HEK293 (cell line): ENCODE data around the gene SNCB.

Source experiments
- GLI4 ChIP-seq: fragments of 450-650 bp; formaldehyde crosslinking; IDR thresholded peaks from 2 replicates; pipeline ENCODE4 v1.5.1; 2016; ENCODE audit warnings: missing biosample characterization, missing genetic modification characterization
- GLIS2 ChIP-seq: fragments of 450-650 bp; formaldehyde crosslinking; IDR thresholded peaks from 2 replicates; pipeline ENCODE4 v1.5.1; 2016; ENCODE audit warnings: missing biosample characterization, missing genetic modification characterization
- KLF10 ChIP-seq: fragments of 450-650 bp; IDR thresholded peaks from 2 replicates; pipeline ENCODE4 v1.5.1; 2018; ENCODE audit warnings: missing biosample characterization, mild to moderate bottlenecking, missing genetic modification characterization
- MYNN ChIP-seq: fragments of 450-650 bp; formaldehyde crosslinking; IDR thresholded peaks from 2 replicates; pipeline ENCODE4 v1.5.1; 2016; ENCODE audit warnings: missing biosample characterization, missing genetic modification characterization, borderline replicate concordance
- MZF1 ChIP-seq: fragments of 450-650 bp; formaldehyde crosslinking; IDR thresholded peaks from 2 replicates; pipeline ENCODE4 v1.5.1; 2017; ENCODE audit warnings: missing biosample characterization, missing genetic modification characterization, borderline replicate concordance
- PRDM1 ChIP-seq: fragments of 450-650 bp; formaldehyde crosslinking; IDR thresholded peaks from 2 replicates; pipeline ENCODE4; 2016; ENCODE audit warnings: missing biosample characterization, missing genetic modification characterization
- SP3 ChIP-seq: fragments of 450-650 bp; formaldehyde crosslinking; IDR thresholded peaks from 2 replicates; pipeline ENCODE4 v1.5.1; 2016; ENCODE audit warnings: missing biosample characterization, missing genetic modification characterization
- ZBTB17 ChIP-seq: fragments of 450-650 bp; formaldehyde crosslinking; IDR thresholded peaks from 2 replicates; pipeline ENCODE4 v1.5.1; 2016; ENCODE audit warnings: missing biosample characterization, missing genetic modification characterization
- ZBTB21 ChIP-seq: fragments of 450-650 bp; formaldehyde crosslinking; IDR thresholded peaks from 2 replicates; pipeline ENCODE4 v1.5.1; 2017; ENCODE audit warnings: missing biosample characterization, missing genetic modification characterization
- ZBTB7A ChIP-seq: fragments of 450-650 bp; formaldehyde crosslinking; IDR thresholded peaks from 2 replicates; pipeline ENCODE4 v1.5.1; 2016; ENCODE audit warnings: low read depth, missing biosample characterization, missing genetic modification characterization
- ZFHX2 ChIP-seq: fragments of 450-650 bp; formaldehyde crosslinking; conservative IDR thresholded peaks from 2 replicates; pipeline ENCODE4 v1.5.1; 2016; ENCODE audit warnings: missing biosample characterization, missing genetic modification characterization
- ZNF24 ChIP-seq: fragments of 450-650 bp; formaldehyde crosslinking; IDR thresholded peaks from 2 replicates; pipeline ENCODE4 v1.5.1; 2016; ENCODE audit warnings: missing biosample characterization, missing genetic modification characterization
- ZNF274 ChIP-seq, 2 experiments: fragments of 200-500 bp in 1 of 2; fragments of 450-650 bp in 1 of 2; sonication (Bioruptor generic) in 1 of 2; formaldehyde crosslinking in 1 of 2; IDR thresholded peaks; 2 replicates each; pipeline versions ENCODE4 v1.5.1 to v1.6.1; 2014 to 2016; ENCODE audit warnings: borderline replicate concordance in 1 of 2, inconsistent platforms in 1 of 2, low read length in 1 of 2, missing biosample characterization in 1 of 2, missing genetic modification characterization in 1 of 2
- ZNF324 ChIP-seq: fragments of 450-650 bp; formaldehyde crosslinking; IDR thresholded peaks from 2 replicates; pipeline ENCODE4 v1.5.1; 2016; ENCODE audit warnings: missing biosample characterization, missing genetic modification characterization
- ZNF510 ChIP-seq: fragments of 450-650 bp; formaldehyde crosslinking; IDR thresholded peaks from 2 replicates; pipeline ENCODE4 v1.5.1; 2018; ENCODE audit warnings: mild to moderate bottlenecking, missing genetic modification characterization, missing biosample characterization; ENCODE audit not compliant: insufficient replicate concordance
- ZNF530 ChIP-seq: fragments of 450-650 bp; formaldehyde crosslinking; IDR thresholded peaks from 2 replicates; pipeline ENCODE4 v1.5.1; 2016; ENCODE audit warnings: low read depth, missing biosample characterization, missing genetic modification characterization
- ZNF571 ChIP-seq: fragments of 450-650 bp; formaldehyde crosslinking; IDR thresholded peaks from 2 replicates; pipeline ENCODE4 v1.5.0; 2017; ENCODE audit warnings: missing biosample characterization, missing genetic modification characterization
- ZNF623 ChIP-seq: fragments of 450-650 bp; formaldehyde crosslinking; IDR thresholded peaks from 2 replicates; pipeline ENCODE4 v1.5.1; 2016; ENCODE audit warnings: missing biosample characterization, missing genetic modification characterization
- ZNF658 ChIP-seq: fragments of 450-650 bp; formaldehyde crosslinking; IDR thresholded peaks from 2 replicates; pipeline ENCODE4; 2016; ENCODE audit warnings: missing biosample characterization, missing genetic modification characterization
- ZNF830 ChIP-seq: fragments of 450-650 bp; IDR thresholded peaks from 2 replicates; pipeline ENCODE4 v1.5.0; 2018; ENCODE audit warnings: missing biosample characterization, missing genetic modification characterization, low read depth, mild to moderate bottlenecking, moderate library complexity
- ZNF843 ChIP-seq: fragments of 450-650 bp; formaldehyde crosslinking; IDR thresholded peaks from 2 replicates; pipeline ENCODE4 v1.5.1; 2016; ENCODE audit warnings: missing biosample characterization, missing genetic modification characterization
- TF ChIP-seq, protein P1 (sequence below): fragments of 450-650 bp; formaldehyde crosslinking; IDR thresholded peaks from 2 replicates; pipeline ENCODE4 v1.5.1; 2016; ENCODE audit warnings: missing biosample characterization, missing genetic modification characterization
- TF ChIP-seq, protein P2 (sequence below): fragments of 450-650 bp; formaldehyde crosslinking; IDR thresholded peaks from 2 replicates; pipeline ENCODE4 v1.5.1; 2016; ENCODE audit warnings: missing biosample characterization, missing genetic modification characterization
- TF ChIP-seq, protein P3 (sequence below): fragments of 450-650 bp; formaldehyde crosslinking; IDR thresholded peaks from 2 replicates; pipeline ENCODE4 v1.5.0; 2017; ENCODE audit warnings: missing biosample characterization, missing genetic modification characterization, borderline replicate concordance
- TF ChIP-seq, protein P4 (sequence below): fragments of 450-650 bp; formaldehyde crosslinking; IDR thresholded peaks from 2 replicates; pipeline ENCODE4 v1.5.1; 2017; ENCODE audit warnings: missing biosample characterization, missing genetic modification characterization
- TF ChIP-seq, protein P5 (sequence below): fragments of 450-650 bp; formaldehyde crosslinking; IDR thresholded peaks from 2 replicates; pipeline ENCODE4 v1.5.1; 2017; ENCODE audit warnings: missing biosample characterization, missing genetic modification characterization
- TF ChIP-seq, protein P6 (sequence below): fragments of 450-650 bp; formaldehyde crosslinking; IDR thresholded peaks from 2 replicates; pipeline ENCODE4 v1.5.1; 2017; ENCODE audit warnings: missing biosample characterization, mild to moderate bottlenecking, missing genetic modification characterization, moderate library complexity

The SNCB gene

DNA sequence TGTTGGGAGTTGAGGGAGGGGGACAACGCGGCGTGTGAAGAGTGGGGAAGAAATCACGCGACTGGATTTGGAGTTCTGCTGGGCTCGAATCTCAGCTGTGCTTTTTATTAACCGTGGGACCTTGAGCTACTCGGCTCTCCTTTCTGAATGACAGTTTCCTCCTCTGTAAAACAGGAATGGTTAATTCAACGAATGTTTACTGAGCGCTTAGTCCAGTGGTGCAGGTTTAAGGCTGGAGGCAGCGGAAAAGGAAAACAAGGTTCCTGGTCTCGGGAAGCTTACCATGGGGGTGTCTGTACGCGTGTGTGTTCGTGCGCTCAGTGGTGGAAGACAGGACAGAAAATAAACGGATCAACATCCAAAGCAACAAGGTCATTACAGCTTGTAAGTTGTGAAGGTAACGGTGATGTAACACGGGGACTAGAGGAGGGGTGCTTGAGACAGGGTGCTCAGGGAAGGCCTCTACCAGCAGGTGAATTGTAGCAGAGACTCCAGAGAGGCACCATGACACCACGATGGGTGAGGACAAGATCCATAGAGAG is 418 bp upstream of the SNCB start (continued):
- TF ChIP-seq, protein P1, sequence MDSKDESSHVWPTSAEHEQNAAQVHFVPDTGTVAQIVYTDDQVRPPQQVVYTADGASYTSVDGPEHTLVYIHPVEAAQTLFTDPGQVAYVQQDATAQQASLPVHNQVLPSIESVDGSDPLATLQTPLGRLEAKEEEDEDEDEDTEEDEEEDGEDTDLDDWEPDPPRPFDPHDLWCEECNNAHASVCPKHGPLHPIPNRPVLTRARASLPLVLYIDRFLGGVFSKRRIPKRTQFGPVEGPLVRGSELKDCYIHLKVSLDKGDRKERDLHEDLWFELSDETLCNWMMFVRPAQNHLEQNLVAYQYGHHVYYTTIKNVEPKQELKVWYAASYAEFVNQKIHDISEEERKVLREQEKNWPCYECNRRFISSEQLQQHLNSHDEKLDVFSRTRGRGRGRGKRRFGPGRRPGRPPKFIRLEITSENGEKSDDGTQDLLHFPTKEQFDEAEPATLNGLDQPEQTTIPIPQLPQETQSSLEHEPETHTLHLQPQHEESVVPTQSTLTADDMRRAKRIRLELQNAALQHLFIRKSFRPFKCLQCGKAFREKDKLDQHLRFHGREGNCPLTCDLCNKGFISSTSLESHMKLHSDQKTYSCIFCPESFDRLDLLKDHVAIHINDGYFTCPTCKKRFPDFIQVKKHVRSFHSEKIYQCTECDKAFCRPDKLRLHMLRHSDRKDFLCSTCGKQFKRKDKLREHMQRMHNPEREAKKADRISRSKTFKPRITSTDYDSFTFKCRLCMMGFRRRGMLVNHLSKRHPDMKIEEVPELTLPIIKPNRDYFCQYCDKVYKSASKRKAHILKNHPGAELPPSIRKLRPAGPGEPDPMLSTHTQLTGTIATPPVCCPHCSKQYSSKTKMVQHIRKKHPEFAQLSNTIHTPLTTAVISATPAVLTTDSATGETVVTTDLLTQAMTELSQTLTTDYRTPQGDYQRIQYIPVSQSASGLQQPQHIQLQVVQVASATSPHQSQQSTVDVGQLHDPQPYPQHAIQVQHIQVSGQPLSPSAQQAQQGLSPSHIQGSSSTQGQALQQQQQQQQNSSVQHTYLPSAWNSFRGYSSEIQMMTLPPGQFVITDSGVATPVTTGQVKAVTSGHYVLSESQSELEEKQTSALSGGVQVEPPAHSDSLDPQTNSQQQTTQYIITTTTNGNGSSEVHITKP (tag by site-specific recombination), result peak; percentile 50
- no peak for TF ChIP-seq ZNF571 (tag by site-specific recombination)
- no peak for TF ChIP-seq ZNF830 (tag by site-specific recombination)
- TF ChIP-seq, protein P2, sequence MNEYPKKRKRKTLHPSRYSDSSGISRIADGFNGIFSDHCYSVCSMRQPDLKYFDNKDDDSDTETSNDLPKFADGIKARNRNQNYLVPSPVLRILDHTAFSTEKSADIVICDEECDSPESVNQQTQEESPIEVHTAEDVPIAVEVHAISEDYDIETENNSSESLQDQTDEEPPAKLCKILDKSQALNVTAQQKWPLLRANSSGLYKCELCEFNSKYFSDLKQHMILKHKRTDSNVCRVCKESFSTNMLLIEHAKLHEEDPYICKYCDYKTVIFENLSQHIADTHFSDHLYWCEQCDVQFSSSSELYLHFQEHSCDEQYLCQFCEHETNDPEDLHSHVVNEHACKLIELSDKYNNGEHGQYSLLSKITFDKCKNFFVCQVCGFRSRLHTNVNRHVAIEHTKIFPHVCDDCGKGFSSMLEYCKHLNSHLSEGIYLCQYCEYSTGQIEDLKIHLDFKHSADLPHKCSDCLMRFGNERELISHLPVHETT (tag by site-specific recombination), result no peak
- no peak for TF ChIP-seq MZF1 (tag by site-specific recombination)
- TF ChIP-seq ZNF24 (tag by site-specific recombination), result no peak
- TF ChIP-seq ZBTB21 (tag by site-specific recombination), result no peak
- TF ChIP-seq, protein P3, sequence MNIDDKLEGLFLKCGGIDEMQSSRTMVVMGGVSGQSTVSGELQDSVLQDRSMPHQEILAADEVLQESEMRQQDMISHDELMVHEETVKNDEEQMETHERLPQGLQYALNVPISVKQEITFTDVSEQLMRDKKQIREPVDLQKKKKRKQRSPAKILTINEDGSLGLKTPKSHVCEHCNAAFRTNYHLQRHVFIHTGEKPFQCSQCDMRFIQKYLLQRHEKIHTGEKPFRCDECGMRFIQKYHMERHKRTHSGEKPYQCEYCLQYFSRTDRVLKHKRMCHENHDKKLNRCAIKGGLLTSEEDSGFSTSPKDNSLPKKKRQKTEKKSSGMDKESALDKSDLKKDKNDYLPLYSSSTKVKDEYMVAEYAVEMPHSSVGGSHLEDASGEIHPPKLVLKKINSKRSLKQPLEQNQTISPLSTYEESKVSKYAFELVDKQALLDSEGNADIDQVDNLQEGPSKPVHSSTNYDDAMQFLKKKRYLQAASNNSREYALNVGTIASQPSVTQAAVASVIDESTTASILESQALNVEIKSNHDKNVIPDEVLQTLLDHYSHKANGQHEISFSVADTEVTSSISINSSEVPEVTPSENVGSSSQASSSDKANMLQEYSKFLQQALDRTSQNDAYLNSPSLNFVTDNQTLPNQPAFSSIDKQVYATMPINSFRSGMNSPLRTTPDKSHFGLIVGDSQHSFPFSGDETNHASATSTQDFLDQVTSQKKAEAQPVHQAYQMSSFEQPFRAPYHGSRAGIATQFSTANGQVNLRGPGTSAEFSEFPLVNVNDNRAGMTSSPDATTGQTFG (tag by site-specific recombination), result no peak
- no peak for TF ChIP-seq PRDM1
- TF ChIP-seq, protein P4, sequence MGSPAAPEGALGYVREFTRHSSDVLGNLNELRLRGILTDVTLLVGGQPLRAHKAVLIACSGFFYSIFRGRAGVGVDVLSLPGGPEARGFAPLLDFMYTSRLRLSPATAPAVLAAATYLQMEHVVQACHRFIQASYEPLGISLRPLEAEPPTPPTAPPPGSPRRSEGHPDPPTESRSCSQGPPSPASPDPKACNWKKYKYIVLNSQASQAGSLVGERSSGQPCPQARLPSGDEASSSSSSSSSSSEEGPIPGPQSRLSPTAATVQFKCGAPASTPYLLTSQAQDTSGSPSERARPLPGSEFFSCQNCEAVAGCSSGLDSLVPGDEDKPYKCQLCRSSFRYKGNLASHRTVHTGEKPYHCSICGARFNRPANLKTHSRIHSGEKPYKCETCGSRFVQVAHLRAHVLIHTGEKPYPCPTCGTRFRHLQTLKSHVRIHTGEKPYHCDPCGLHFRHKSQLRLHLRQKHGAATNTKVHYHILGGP, result no peak
- TF ChIP-seq, protein P5, sequence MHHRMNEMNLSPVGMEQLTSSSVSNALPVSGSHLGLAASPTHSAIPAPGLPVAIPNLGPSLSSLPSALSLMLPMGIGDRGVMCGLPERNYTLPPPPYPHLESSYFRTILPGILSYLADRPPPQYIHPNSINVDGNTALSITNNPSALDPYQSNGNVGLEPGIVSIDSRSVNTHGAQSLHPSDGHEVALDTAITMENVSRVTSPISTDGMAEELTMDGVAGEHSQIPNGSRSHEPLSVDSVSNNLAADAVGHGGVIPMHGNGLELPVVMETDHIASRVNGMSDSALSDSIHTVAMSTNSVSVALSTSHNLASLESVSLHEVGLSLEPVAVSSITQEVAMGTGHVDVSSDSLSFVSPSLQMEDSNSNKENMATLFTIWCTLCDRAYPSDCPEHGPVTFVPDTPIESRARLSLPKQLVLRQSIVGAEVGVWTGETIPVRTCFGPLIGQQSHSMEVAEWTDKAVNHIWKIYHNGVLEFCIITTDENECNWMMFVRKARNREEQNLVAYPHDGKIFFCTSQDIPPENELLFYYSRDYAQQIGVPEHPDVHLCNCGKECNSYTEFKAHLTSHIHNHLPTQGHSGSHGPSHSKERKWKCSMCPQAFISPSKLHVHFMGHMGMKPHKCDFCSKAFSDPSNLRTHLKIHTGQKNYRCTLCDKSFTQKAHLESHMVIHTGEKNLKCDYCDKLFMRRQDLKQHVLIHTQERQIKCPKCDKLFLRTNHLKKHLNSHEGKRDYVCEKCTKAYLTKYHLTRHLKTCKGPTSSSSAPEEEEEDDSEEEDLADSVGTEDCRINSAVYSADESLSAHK (tag by site-specific recombination), result no peak
- no peak for TF ChIP-seq ZNF658 (tag by site-specific recombination)
- no peak for TF ChIP-seq ZNF623 (tag by site-specific recombination)
- TF ChIP-seq ZNF510 (tag by site-specific recombination), result no peak
- no peak for TF ChIP-seq GLI4 (tag by site-specific recombination)
- no peak for TF ChIP-seq KLF10
- TF ChIP-seq ZFHX2 (tag by site-specific recombination), result no peak
- no peak for TF ChIP-seq ZNF530
- TF ChIP-seq, protein P6, sequence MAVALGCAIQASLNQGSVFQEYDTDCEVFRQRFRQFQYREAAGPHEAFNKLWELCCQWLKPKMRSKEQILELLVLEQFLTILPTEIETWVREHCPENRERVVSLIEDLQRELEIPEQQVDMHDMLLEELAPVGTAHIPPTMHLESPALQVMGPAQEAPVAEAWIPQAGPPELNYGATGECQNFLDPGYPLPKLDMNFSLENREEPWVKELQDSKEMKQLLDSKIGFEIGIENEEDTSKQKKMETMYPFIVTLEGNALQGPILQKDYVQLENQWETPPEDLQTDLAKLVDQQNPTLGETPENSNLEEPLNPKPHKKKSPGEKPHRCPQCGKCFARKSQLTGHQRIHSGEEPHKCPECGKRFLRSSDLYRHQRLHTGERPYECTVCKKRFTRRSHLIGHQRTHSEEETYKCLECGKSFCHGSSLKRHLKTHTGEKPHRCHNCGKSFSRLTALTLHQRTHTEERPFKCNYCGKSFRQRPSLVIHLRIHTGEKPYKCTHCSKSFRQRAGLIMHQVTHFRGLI (tag by site-specific recombination), result no peak
- 0 out of 2 replicates have a peak, but pooled peaks have one; percentile 37 for TF ChIP-seq ZNF324 (tag by site-specific recombination)
- TF ChIP-seq ZBTB17 (tag by site-specific recombination), result peak; percentile 90
- no peak for TF ChIP-seq ZBTB7A (tag by site-specific recombination)
- TF ChIP-seq ZNF274 (IDR thresholded peaks at IDR 0.05; ENCODE audit: low read length), result no peak
- TF ChIP-seq ZNF274 (tag by site-specific recombination; IDR thresholded peaks at IDR 0.05; ENCODE audit: borderline replicate concordance), result no peak
- peak; percentile 31 for TF ChIP-seq SP3 (tag by site-specific recombination)
- no peak for TF ChIP-seq ZNF843
- no peak for TF ChIP-seq MYNN (tag by site-specific recombination)
- TF ChIP-seq GLIS2 (tag by site-specific recombination), result no peak
